HCT116 (cell line): Measurements from ENCODE around the gene ACOT11. TPM values are rescaled to one million over a fixed set of nuclear protein-coding genes. Genes with fewer than 3 reads are reported as not detected.

ENCODE experiments used
- ATAC-seq: fragments of 200-7000 bp; cut with Tn5 transposase; 2 replicates; pipeline ENCODE4 v1.9.1; 2020; ENCODE audit warnings: mild to moderate bottlenecking, moderate library complexity
- BruUV-seq: library from RNA; stranded (reverse); fragments of 400-500 nt; replicated peaks from 2 replicates; lab custom pipeline; 2021; lab: Mats Ljungman, UMichigan
- CTCF ChIA-PET: fragments of 300-600 bp; sonication (Branson Sonifier 250); formaldehyde crosslinking; loops from one replicate; lab custom pipeline; 2021; ENCODE audit warnings: antibody characterized with exemption; lab: Charles Lee
- POLR2A ChIA-PET: fragments of 300-600, 350-600 bp; sonication (Branson Sonifier 250); formaldehyde crosslinking; loops from one replicate; lab custom pipeline; 2021; ENCODE audit warnings: antibody characterized with exemption; lab: Charles Lee
- RAD21 ChIA-PET, 2 experiments: fragments of 300-600 bp; sonication (Branson Sonifier 250); formaldehyde crosslinking; loops; one replicate each; lab custom pipeline; 2023; ENCODE audit warnings: low total read pairs in 2 of 2; ENCODE audit not compliant: uncharacterized antibody in 2 of 2, unreplicated experiment in 2 of 2, low non-redundant PET in 1 of 2; lab: Charles Lee
- DNase-seq: peaks from one replicate; pipeline ENCODE4 v3.0.0-alpha.2; 2010; ENCODE audit warnings: low read depth, low spot score
- H2AFZ ChIP-seq: fragments of 200-600 bp; shearing (Covaris generic), sonication (generic); 2 replicates; pipeline ENCODE4 v1.6.1; 2017; ENCODE audit warnings: low read depth, mixed run types, mixed read lengths, antibody characterized with exemption, low read length; ENCODE audit not compliant: poor library complexity, severe bottlenecking
- H3K27ac ChIP-seq: 2 replicates; pipeline ENCODE4 v1.5.1; 2012; ENCODE audit warnings: low read depth, low read length
- H3K27me3 ChIP-seq: fragments of 200-600 bp; sonication (generic); 2 replicates; pipeline ENCODE4 v1.6.1; 2016; ENCODE audit warnings: mixed run types, low read length, mixed read lengths; ENCODE audit not compliant: insufficient read depth
- H3K36me3 ChIP-seq, 2 experiments: fragments of 200-500 bp in 1 of 2; fragments of 200-600 bp in 1 of 2; sonication (Bioruptor generic) in 1 of 2; sonication (generic) in 1 of 2; 2 replicates each; pipeline versions ENCODE4 v1.5.1 to v1.6.1; 2014 to 2016; ENCODE audit warnings: low read length in 2 of 2, inconsistent platforms in 1 of 2, mixed read lengths in 1 of 2, mixed run types in 1 of 2; ENCODE audit not compliant: insufficient read depth in 2 of 2, control insufficient read depth in 1 of 2
- H3K4me1 ChIP-seq, 2 experiments: fragments of 200-600 bp in 1 of 2; sonication (generic) in 1 of 2; 2 replicates each; pipeline versions ENCODE4 v1.5.1 to v1.6.1; 2012 to 2017; ENCODE audit warnings: low read length in 2 of 2, inconsistent platforms in 1 of 2, mild to moderate bottlenecking in 1 of 2, mixed read lengths in 1 of 2, mixed run types in 1 of 2, moderate library complexity in 1 of 2; ENCODE audit not compliant: insufficient read depth in 2 of 2, control insufficient read depth in 1 of 2
- H3K4me2 ChIP-seq: fragments of 200-600 bp; sonication (generic); 2 replicates; pipeline ENCODE4 v1.6.1; 2017; ENCODE audit warnings: mixed run types, low read length, mixed read lengths
- H3K4me3 ChIP-seq, 2 experiments: fragments of 200-600 bp in 1 of 2; sonication (generic) in 1 of 2; replicated peaks in 1 of 2; 2 replicates each; pipeline ENCODE4 v1.5.1; 2011 to 2016; ENCODE audit warnings: low read length in 2 of 2, control low read depth in 1 of 2, low read depth in 1 of 2, mild to moderate bottlenecking in 1 of 2, mixed read lengths in 1 of 2, mixed run types in 1 of 2
- H3K79me2 ChIP-seq: fragments of 200-600 bp; sonication (generic); 2 replicates; pipeline ENCODE4 v1.6.1; 2017; ENCODE audit warnings: mild to moderate bottlenecking, mixed run types, low read length, moderate library complexity, mixed read lengths; ENCODE audit not compliant: insufficient read depth
- H3K9ac ChIP-seq: fragments of 200-600 bp; sonication (generic); 2 replicates; pipeline ENCODE4 v1.6.1; 2016; ENCODE audit warnings: low read length, mixed read lengths
- H3K9me2 ChIP-seq: fragments of 200-600 bp; sonication (generic), shearing (Covaris generic); 2 replicates; pipeline ENCODE4 v1.6.1; 2017; ENCODE audit warnings: mixed run types, mild to moderate bottlenecking, moderate library complexity; ENCODE audit not compliant: insufficient read depth
- H3K9me3 ChIP-seq, 2 experiments: fragments of 200-500 bp in 1 of 2; fragments of 200-600 bp in 1 of 2; sonication (Bioruptor generic) in 1 of 2; sonication (generic) in 1 of 2; 2 replicates each; pipeline ENCODE4 v1.6.1; 2014 to 2017; ENCODE audit warnings: low read length in 2 of 2, mixed read lengths in 2 of 2, inconsistent platforms in 1 of 2, low read depth in 1 of 2, mild to moderate bottlenecking in 1 of 2, mixed run types in 1 of 2, moderate library complexity in 1 of 2; ENCODE audit not compliant: control insufficient read depth in 1 of 2, insufficient read depth in 1 of 2
- H4K20me1 ChIP-seq: fragments of 200-600 bp; sonication (generic), shearing (Covaris generic); 2 replicates; pipeline ENCODE4 v1.6.1; 2017; ENCODE audit warnings: mixed run types, mild to moderate bottlenecking, moderate library complexity; ENCODE audit not compliant: insufficient read depth
- CBX3 ChIP-seq: IDR thresholded peaks from 2 replicates; pipeline ENCODE4 v1.6.1; 2012; ENCODE audit warnings: low read depth
- CEBPB ChIP-seq: IDR thresholded peaks from 2 replicates; pipeline ENCODE4 v1.6.1; 2012; ENCODE audit warnings: low read depth
- ELF1 ChIP-seq: IDR thresholded peaks from 2 replicates; pipeline ENCODE4 v1.6.1; 2012; ENCODE audit warnings: low read depth, borderline replicate concordance
- EZH2 ChIP-seq: fragments of 200-600 bp; sonication (generic); IDR thresholded peaks from 2 replicates; pipeline ENCODE4 v1.6.1; 2017; ENCODE audit warnings: antibody characterized with exemption, mixed run types
- EZH2phosphoT487 ChIP-seq: fragments of 200-600 bp; IDR thresholded peaks from 2 replicates; pipeline ENCODE4 v1.6.1; 2018; ENCODE audit warnings: antibody characterized with exemption, borderline replicate concordance
- FOSL1 ChIP-seq: IDR thresholded peaks from 2 replicates; pipeline ENCODE4 v1.6.1; 2012; ENCODE audit warnings: low read depth
- JUND ChIP-seq: IDR thresholded peaks from 2 replicates; pipeline ENCODE4 v1.6.1; 2012
- RAD21 ChIP-seq: IDR thresholded peaks from 2 replicates; pipeline ENCODE4 v1.6.1; 2012; ENCODE audit warnings: low read depth, mild to moderate bottlenecking
- SIN3A ChIP-seq: IDR thresholded peaks from 2 replicates; pipeline ENCODE4 v1.6.1; 2012; ENCODE audit warnings: low read depth
- SP1 ChIP-seq: IDR thresholded peaks from 2 replicates; pipeline ENCODE4 v1.6.1; 2012; ENCODE audit warnings: low read depth
- SRF ChIP-seq: IDR thresholded peaks from 2 replicates; pipeline ENCODE4 v1.6.1; 2012; ENCODE audit warnings: low read depth
- TCF7L2 ChIP-seq: IDR thresholded peaks from 2 replicates; pipeline ENCODE4 v1.7.0; 2011; ENCODE audit warnings: borderline replicate concordance, inconsistent platforms; ENCODE audit not compliant: insufficient read depth, insufficient read length; ENCODE audit errors: extremely low read depth
- ZFX ChIP-seq: fragments of 450-650 bp; IDR thresholded peaks from 2 replicates; pipeline ENCODE4 v1.6.1; 2017
- ZNF274 ChIP-seq: fragments of 200-500 bp; sonication (Bioruptor generic); IDR thresholded peaks from 2 replicates; pipeline ENCODE4 v1.6.1; 2014; ENCODE audit warnings: mild to moderate bottlenecking, low read depth, low read length, inconsistent platforms
- intact Hi-C: fragments of 100-400 bp; cut with micrococcal nuclease; formaldehyde crosslinking; loops from 2 replicates; pipeline ENCODE4 v1.10.0; 2022
- total RNA-seq: library from RNA; stranded (reverse); gene quantifications from one replicate; pipeline ENCODE4 v1.2.1, GENCODE V29; 2021; ENCODE audit not compliant: unreplicated experiment
- TF ChIP-seq, protein P1 (sequence below): IDR thresholded peaks from 2 replicates; pipeline ENCODE4 v1.6.1; 2012; ENCODE audit warnings: low read depth
- TF ChIP-seq, protein P2 (sequence below): IDR thresholded peaks from 2 replicates; pipeline ENCODE4 v1.6.1; 2012
- TF ChIP-seq, protein P3 (sequence below), 3 experiments: fragments of 200-600 bp in 1 of 3; sonication (generic) in 1 of 3; IDR thresholded peaks in 2 of 3; conservative IDR thresholded peaks in 1 of 3; 2 replicates each; pipeline ENCODE4 v1.5.1; 2012 to 2017; ENCODE audit warnings: low read depth in 2 of 3, low read length in 2 of 3, antibody characterized with exemption in 1 of 3, borderline replicate concordance in 1 of 3, control low read depth in 1 of 3, mild to moderate bottlenecking in 1 of 3, mixed read lengths in 1 of 3, mixed run types in 1 of 3, moderate library complexity in 1 of 3; ENCODE audit not compliant: insufficient read depth in 1 of 3
- TF ChIP-seq, protein P4 (sequence below): IDR thresholded peaks from 2 replicates; pipeline ENCODE4 v1.6.1; 2012

ACOT11 gene
- total RNA-seq, 1 experiment from 2014 or later: 31.1 TPM

DNA sequence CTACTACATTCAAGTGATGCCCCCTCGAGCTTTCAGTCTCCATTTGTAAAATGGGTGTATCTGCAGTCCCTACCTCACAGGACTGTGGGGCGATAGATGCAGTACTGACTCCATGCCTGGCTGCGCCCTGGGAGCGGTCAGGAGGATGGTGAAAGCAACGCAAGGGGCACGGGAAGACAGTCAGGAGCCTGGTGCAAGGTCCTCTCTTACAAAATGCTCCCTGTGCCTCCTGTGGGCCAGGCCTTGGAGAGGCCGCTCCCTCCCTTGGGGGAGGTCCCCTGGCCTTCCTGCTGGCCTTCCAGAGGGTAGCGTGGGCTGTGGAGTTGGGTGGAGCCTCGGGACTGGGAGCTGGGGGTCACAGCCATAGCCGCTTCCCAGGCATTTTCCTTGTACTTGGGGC is 53.7 kb downstream of the ACOT11 start:
- no TSS peak for BruUV-seq
- Histone ChIP-seq H3K9ac (no peak overlapping the region), H3K9me3 (no peaks in the 10 kb centered on the region), H3K27ac (no peak overlapping the region), H4K20me1 (no peaks in the 10 kb centered on the region), H3K36me3 (peaks cover 3 to 6% of the 10 kb centered on the region in 2 experiments; a peak in 3 of 4 replicates), H3K79me2 (no peaks in the 10 kb centered on the region), H3K4me1 (no peaks in the 10 kb centered on the region), H3K4me3 (no peak overlapping the region), H3K4me2 (no peak overlapping the region), H2AFZ (no peak overlapping the region), H3K9me2 (no peaks in the 10 kb centered on the region), H3K27me3 (no peaks in the 10 kb centered on the region)
- no peak for DNase-seq
- TF ChIP-seq, protein P1, sequence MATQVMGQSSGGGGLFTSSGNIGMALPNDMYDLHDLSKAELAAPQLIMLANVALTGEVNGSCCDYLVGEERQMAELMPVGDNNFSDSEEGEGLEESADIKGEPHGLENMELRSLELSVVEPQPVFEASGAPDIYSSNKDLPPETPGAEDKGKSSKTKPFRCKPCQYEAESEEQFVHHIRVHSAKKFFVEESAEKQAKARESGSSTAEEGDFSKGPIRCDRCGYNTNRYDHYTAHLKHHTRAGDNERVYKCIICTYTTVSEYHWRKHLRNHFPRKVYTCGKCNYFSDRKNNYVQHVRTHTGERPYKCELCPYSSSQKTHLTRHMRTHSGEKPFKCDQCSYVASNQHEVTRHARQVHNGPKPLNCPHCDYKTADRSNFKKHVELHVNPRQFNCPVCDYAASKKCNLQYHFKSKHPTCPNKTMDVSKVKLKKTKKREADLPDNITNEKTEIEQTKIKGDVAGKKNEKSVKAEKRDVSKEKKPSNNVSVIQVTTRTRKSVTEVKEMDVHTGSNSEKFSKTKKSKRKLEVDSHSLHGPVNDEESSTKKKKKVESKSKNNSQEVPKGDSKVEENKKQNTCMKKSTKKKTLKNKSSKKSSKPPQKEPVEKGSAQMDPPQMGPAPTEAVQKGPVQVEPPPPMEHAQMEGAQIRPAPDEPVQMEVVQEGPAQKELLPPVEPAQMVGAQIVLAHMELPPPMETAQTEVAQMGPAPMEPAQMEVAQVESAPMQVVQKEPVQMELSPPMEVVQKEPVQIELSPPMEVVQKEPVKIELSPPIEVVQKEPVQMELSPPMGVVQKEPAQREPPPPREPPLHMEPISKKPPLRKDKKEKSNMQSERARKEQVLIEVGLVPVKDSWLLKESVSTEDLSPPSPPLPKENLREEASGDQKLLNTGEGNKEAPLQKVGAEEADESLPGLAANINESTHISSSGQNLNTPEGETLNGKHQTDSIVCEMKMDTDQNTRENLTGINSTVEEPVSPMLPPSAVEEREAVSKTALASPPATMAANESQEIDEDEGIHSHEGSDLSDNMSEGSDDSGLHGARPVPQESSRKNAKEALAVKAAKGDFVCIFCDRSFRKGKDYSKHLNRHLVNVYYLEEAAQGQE: no peak
- TF ChIP-seq CEBPB (no peak), EZH2phosphoT487 (no peak), SRF (no peak), CBX3 (no peak), JUND (no peak), ZNF274 (no peak), SIN3A (no peak), TCF7L2 (no peak), FOSL1 (no peak), EZH2 (no peak), ZFX (no peak), ELF1 (no peak), SP1 (no peak), RAD21 (no peak)
- TF ChIP-seq, protein P2, sequence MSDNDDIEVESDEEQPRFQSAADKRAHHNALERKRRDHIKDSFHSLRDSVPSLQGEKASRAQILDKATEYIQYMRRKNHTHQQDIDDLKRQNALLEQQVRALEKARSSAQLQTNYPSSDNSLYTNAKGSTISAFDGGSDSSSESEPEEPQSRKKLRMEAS: no peak
- TF ChIP-seq, protein P3, sequence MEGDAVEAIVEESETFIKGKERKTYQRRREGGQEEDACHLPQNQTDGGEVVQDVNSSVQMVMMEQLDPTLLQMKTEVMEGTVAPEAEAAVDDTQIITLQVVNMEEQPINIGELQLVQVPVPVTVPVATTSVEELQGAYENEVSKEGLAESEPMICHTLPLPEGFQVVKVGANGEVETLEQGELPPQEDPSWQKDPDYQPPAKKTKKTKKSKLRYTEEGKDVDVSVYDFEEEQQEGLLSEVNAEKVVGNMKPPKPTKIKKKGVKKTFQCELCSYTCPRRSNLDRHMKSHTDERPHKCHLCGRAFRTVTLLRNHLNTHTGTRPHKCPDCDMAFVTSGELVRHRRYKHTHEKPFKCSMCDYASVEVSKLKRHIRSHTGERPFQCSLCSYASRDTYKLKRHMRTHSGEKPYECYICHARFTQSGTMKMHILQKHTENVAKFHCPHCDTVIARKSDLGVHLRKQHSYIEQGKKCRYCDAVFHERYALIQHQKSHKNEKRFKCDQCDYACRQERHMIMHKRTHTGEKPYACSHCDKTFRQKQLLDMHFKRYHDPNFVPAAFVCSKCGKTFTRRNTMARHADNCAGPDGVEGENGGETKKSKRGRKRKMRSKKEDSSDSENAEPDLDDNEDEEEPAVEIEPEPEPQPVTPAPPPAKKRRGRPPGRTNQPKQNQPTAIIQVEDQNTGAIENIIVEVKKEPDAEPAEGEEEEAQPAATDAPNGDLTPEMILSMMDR (IDR thresholded peaks at IDR 0.05 in 2 of 3, conservative IDR thresholded peaks at IDR 0.05 in 1 of 3; ENCODE audit: borderline replicate concordance in 1 of 3, insufficient read depth in 1 of 3, low read depth in 2 of 3, low read length in 2 of 3): no peak
- TF ChIP-seq, protein P4, sequence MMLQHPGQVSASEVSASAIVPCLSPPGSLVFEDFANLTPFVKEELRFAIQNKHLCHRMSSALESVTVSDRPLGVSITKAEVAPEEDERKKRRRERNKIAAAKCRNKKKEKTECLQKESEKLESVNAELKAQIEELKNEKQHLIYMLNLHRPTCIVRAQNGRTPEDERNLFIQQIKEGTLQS: no peak
- ATAC-seq: no peak
- RAD21 ChIA-PET: no interaction called here
- CTCF ChIA-PET: no interaction called here
- intact Hi-C loops: no loop called here
- POLR2A ChIA-PET: no interaction called here
